ENCODE measurements around the gene FGF2. TPM values are rescaled to one million over a fixed set of nuclear protein-coding genes. Genes with fewer than 3 reads are reported as not detected.

FGF2 gene
- total RNA-seq, 1 experiment from 2014 or later, result 3.8 TPM

- DNase-seq (ENCODE audit: low read depth, low spot score), result peak; percentile 54
- H3K4me3 ChIP-seq (replicated peaks in 1 of 2; ENCODE audit: low read depth in 1 of 2, low read length in 2 of 2), result peak overlapping the region in 1 of 2 experiments; percentile 36; a peak in 2 of 4 replicates
- ATAC-seq, result peak; percentile 95
- H3K36me3 ChIP-seq (ENCODE audit: control insufficient read depth in 1 of 2, insufficient read depth in 2 of 2, low read length in 2 of 2), result no peaks in the 10 kb centered on the region
- no peaks in the 10 kb centered on the region for H3K79me2 ChIP-seq (ENCODE audit: insufficient read depth, low read length)
- no peaks in the 10 kb centered on the region for H4K20me1 ChIP-seq (ENCODE audit: insufficient read depth)
- CTCF ChIA-PET, result no interaction called here
- peak overlapping the region; percentile 36 for H3K9ac ChIP-seq (ENCODE audit: low read length)
- no TSS peak for BruUV-seq (replicated peaks)
- H3K9me2 ChIP-seq (ENCODE audit: insufficient read depth), result no peaks in the 10 kb centered on the region
- RAD21 ChIA-PET (ENCODE audit: low non-redundant PET in 1 of 2, low total read pairs in 2 of 2, uncharacterized antibody in 2 of 2, unreplicated experiment in 2 of 2), result interaction anchor here in 1 of 2 experiments (0.7 kb wide), 1 partner anchor 105 kb away, joined by 3 read pairs; no protein-coding TSS in a partner anchor
- H3K9me3 ChIP-seq (ENCODE audit: control insufficient read depth in 1 of 2, insufficient read depth in 1 of 2, low read depth in 1 of 2, low read length in 2 of 2), result no peaks in the 10 kb centered on the region
- intact Hi-C loops (cut with micrococcal nuclease), result no loop called here
- H3K27me3 ChIP-seq (ENCODE audit: insufficient read depth, low read length), result no peaks in the 10 kb centered on the region
- TF ChIP-seq SP1 (IDR thresholded peaks at IDR 0.05; ENCODE audit: low read depth) (peak; percentile 37; the same call in 1 of the 2 replicates), FOSL1 (IDR thresholded peaks at IDR 0.05; ENCODE audit: low read depth) (peak; percentile 52), ZNF274 (IDR thresholded peaks at IDR 0.05; ENCODE audit: low read depth, low read length) (no peak), JUND (IDR thresholded peaks at IDR 0.05) (peak; percentile 52), REST (IDR thresholded peaks at IDR 0.05; ENCODE audit: low read depth) (no peak), POLR2A (IDR thresholded peaks at IDR 0.05; ENCODE audit: borderline replicate concordance, extremely low read depth, insufficient read depth, insufficient read length) (no peak), YY1 (IDR thresholded peaks at IDR 0.05; ENCODE audit: extremely low read depth, insufficient replicate concordance, low read depth, low read length) (no peak), RAD21 (IDR thresholded peaks at IDR 0.05; ENCODE audit: low read depth) (no peak), EGR1 (IDR thresholded peaks at IDR 0.05; ENCODE audit: low read depth) (no peak), SIN3A (IDR thresholded peaks at IDR 0.05; ENCODE audit: low read depth) (peak; percentile 43; the same call in 1 of the 2 replicates)
- POLR2A ChIA-PET, result interaction anchor here (2.0 kb wide), 1 partner anchor 14 kb away, joined by 5 read pairs; no protein-coding TSS in a partner anchor
- H2AFZ ChIP-seq (ENCODE audit: low read depth, low read length, poor library complexity, severe bottlenecking), result peak overlapping the region; percentile 92
- H3K4me1 ChIP-seq (ENCODE audit: control insufficient read depth in 1 of 2, insufficient read depth in 2 of 2, low read length in 2 of 2), result peaks cover 9 to 51% of the 10 kb centered on the region in 2 experiments
- H3K4me2 ChIP-seq (ENCODE audit: low read length), result peak overlapping the region; percentile 79
- H3K27ac ChIP-seq (ENCODE audit: low read depth, low read length), result no peak overlapping the region
These were observed 43.1 kb upstream of the FGF2 start for GRCh38 chr4:122783301-122784215.

Measured in HCT116 (cell line).